Measurements from ENCODE around the gene MEF2C. TPM values are rescaled to one million over a fixed set of nuclear protein-coding genes. Genes with fewer than 3 reads are reported as not detected.

Gene MEF2C
- total and polyA plus RNA-seq, 4 donors: 2.8 to 15.9 (median 10.1) TPM

DNA sequence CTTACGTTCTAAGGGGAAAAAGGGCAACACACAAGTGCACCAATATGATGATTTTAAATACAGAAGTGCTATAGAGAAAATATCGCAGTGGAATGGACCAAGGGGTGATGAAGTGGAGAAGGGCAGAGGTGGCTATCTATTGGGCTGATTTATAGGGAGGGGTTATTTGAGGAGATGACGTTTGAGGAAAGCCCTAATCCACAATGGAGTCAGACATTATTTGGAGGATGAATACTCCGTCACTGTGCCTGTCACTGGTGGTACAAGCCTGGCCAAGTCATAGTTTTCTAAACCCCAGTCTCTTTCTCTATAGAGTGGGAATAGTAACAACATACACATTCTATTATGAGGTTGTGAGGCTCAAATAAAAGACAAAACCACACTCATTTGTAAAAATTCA, 48.5 kb downstream of the MEF2C start:
- H3K4me3 ChIP-seq (ENCODE audit: low read depth in 1 of 3, low read length in 3 of 3): no peak overlapping the region
- H3K9me3 ChIP-seq (ENCODE audit: control insufficient read depth in 4 of 4, low read length in 3 of 4): no peaks in the 10 kb centered on the region
- DNase-seq (ENCODE audit: low spot score): no peak
- H3K27ac ChIP-seq (ENCODE audit: low read depth in 1 of 2, low read length in 2 of 2): peak overlapping the region in 1 of 2 donors; percentile 29
- WGBS: 87% methylated on average over 4 of the region's 4 CpGs
- no peak overlapping the region for H3K9ac ChIP-seq (ENCODE audit: low read depth in 1 of 2, low read length in 2 of 2)
- peaks cover 0 to 3% (median 0%) of the 10 kb centered on the region in 4 donors for H3K4me1 ChIP-seq (ENCODE audit: control insufficient read depth in 4 of 4, insufficient read depth in 4 of 4, low read length in 3 of 4)
- no peaks in the 10 kb centered on the region for H3K27me3 ChIP-seq (ENCODE audit: control insufficient read depth in 4 of 4, insufficient read depth in 4 of 4, low read length in 3 of 4)
- no peaks in the 10 kb centered on the region for H3K36me3 ChIP-seq (ENCODE audit: control insufficient read depth in 4 of 4, insufficient read depth in 3 of 4, low read depth in 1 of 4, low read length in 3 of 4)
- TF ChIP-seq EGR1 (IDR thresholded peaks at IDR 0.05; ENCODE audit: low read depth in 2 of 2) (no peak), TAF1 (conservative IDR thresholded peaks at IDR 0.05) (no peak), SP1 (IDR thresholded peaks at IDR 0.05) (no peak), HNF4G (IDR thresholded peaks at IDR 0.05) (no peak), RAD21 (IDR thresholded peaks at IDR 0.05) (no peak), REST (IDR thresholded peaks at IDR 0.05) (no peak), YY1 (IDR thresholded peaks at IDR 0.05) (no peak), FOXA1 (IDR thresholded peaks at IDR 0.05) (no peak), MAX (IDR thresholded peaks at IDR 0.05) (no peak), FOXA2 (IDR thresholded peaks at IDR 0.05) (no peak), GABPA (IDR thresholded peaks at IDR 0.05 in 1 of 2, conservative IDR thresholded peaks at IDR 0.05 in 1 of 2) (no peak), RXRA (IDR thresholded peaks at IDR 0.05) (no peak), ATF3 (IDR thresholded peaks at IDR 0.05) (no peak), HNF4A (conservative IDR thresholded peaks at IDR 0.05) (no peak), JUND (IDR thresholded peaks at IDR 0.05) (no peak), NR2F2 (IDR thresholded peaks at IDR 0.05) (no peak)
- TF ChIP-seq, protein P1, sequence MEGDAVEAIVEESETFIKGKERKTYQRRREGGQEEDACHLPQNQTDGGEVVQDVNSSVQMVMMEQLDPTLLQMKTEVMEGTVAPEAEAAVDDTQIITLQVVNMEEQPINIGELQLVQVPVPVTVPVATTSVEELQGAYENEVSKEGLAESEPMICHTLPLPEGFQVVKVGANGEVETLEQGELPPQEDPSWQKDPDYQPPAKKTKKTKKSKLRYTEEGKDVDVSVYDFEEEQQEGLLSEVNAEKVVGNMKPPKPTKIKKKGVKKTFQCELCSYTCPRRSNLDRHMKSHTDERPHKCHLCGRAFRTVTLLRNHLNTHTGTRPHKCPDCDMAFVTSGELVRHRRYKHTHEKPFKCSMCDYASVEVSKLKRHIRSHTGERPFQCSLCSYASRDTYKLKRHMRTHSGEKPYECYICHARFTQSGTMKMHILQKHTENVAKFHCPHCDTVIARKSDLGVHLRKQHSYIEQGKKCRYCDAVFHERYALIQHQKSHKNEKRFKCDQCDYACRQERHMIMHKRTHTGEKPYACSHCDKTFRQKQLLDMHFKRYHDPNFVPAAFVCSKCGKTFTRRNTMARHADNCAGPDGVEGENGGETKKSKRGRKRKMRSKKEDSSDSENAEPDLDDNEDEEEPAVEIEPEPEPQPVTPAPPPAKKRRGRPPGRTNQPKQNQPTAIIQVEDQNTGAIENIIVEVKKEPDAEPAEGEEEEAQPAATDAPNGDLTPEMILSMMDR (IDR thresholded peaks at IDR 0.05; ENCODE audit: low read depth, low read length, missing input control): no peak
- TF ChIP-seq, protein P2, sequence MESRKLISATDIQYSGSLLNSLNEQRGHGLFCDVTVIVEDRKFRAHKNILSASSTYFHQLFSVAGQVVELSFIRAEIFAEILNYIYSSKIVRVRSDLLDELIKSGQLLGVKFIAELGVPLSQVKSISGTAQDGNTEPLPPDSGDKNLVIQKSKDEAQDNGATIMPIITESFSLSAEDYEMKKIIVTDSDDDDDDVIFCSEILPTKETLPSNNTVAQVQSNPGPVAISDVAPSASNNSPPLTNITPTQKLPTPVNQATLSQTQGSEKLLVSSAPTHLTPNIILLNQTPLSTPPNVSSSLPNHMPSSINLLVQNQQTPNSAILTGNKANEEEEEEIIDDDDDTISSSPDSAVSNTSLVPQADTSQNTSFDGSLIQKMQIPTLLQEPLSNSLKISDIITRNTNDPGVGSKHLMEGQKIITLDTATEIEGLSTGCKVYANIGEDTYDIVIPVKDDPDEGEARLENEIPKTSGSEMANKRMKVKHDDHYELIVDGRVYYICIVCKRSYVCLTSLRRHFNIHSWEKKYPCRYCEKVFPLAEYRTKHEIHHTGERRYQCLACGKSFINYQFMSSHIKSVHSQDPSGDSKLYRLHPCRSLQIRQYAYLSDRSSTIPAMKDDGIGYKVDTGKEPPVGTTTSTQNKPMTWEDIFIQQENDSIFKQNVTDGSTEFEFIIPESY (IDR thresholded peaks at IDR 0.05): no peak
